NCI-H2227 (cell line): ENCODE results near the gene KRTAP19-5.
"Not testable (repeated sequence)": the region's sequence is repeated elsewhere in the genome, so short reads cannot be mapped to it uniquely, and the experiment has no call there.

Experiments used
- DNase-seq: peaks from one replicate; lab custom pipeline; 2025; ENCODE audit not compliant: unreplicated experiment; lab: John Stamatoyannopoulos, UW

Gene KRTAP19-5

GRCh38 chr21:30502041-30502440, at the start of gene KRTAP19-5:
Gene KRTAP19-5 (minus strand): TSS chr21:30502141. CDS start chr21:30502090, 51 bp downstream.
- DNase-seq: no peak

GRCh38 chr21:30541764-30542163, 39.8 kb upstream of the KRTAP19-5 start, which contains the start of gene KRTAP19-6:
Gene KRTAP19-6 (minus strand): TSS chr21:30541864. CDS start chr21:30541833, 31 bp downstream.
- DNase-seq: no peak

DNA sequence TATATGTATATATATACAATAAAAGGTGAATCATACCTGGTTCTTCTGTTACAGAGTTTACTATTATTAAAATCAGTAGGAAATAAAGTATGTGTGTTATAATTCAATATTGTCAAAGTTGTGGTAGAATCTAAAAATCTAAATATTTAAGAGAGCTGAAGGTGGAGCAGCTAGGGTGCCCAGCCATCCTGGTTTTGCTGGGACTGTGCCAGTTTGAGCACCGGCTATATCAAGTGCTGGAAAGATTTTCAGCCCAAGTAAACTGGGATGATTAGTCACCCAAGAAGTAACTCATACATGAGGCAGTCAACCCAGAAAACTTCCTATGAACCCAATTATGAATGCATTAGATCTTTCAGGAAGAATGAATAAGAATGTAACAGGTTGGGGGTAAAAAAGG, 16.9 kb upstream of the KRTAP19-5 start:
- DNase-seq: no peak

DNA sequence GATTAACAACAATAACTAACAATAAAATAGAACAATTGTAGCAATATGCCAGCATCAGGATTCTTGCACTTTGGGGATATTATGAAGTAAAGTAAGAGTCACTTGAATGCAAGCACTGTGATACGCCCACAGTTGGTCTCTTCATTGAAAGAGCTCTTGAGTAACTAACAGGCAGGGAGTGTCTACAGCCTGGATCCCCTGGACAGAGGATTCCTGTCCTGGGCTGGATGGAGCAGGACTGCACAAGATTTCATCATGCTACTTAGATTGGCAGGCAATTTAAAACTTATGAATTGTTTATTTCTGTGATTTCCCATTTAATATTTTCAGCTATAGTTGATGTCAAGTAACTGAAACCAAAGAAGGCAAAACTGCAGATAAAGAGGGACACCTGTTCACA, 13.7 kb upstream of the KRTAP19-5 start:
- DNase-seq: no peak

- DNase-seq: not testable (repeated sequence)
Observed at GRCh38 chr21:30505621-30506205, 3.8 kb upstream of the KRTAP19-5 start.

DNA sequence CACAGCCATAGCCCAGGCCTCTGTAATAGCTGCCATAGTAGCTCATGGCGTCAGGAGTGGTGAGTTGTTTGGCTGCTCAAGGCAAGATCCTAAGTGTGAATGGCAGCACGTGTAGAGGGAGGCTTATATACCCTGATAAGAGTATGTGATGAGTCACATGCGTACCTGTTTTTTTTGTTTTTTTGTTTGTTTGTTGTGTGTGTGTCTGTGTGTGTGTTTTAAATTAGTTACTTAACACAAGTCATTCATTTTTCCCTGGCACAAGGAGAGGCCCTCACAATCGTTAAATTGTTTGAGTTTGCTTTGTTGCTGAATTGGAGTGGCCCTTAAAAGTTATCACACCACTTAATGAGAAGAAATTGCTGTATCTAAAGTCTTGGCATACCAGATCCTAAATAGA, 4.9 kb downstream of the KRTAP19-5 start, which contains the start of gene KRTAP19-4:
TSS of gene KRTAP19-4 (minus strand) at position 101 of the 400 bp plus-strand sequence. CDS start at position 46, 55 bp downstream.
- DNase-seq: no peak

DNA sequence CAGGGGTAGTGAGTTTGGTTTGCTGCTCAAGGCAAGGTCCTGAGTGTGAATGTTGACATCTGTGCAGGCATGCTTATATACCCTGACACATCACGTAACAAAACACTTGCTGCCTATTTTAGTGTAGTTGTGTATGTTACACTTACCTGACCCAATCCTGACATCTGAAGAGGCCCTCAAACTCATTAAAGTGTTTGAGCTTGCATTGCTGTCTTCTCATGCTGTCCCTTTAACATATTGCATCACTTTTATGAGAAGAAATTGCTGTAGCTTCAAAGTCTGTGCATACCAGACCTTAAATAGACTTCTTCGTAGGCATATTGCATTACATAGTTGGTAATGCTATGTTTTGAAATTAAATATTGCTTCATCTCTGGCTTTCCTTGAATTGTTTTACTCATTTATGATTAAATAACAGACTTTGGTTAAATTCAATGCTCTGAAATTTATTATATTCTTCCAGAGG, 9.9 kb downstream of the KRTAP19-5 start, which contains the start of gene KRTAP19-3:
TSS of gene KRTAP19-3 (minus strand) at position 51 of the 466 bp plus-strand sequence. CDS start 56 bp downstream, outside the sequence.
- DNase-seq: no peak

DNA sequence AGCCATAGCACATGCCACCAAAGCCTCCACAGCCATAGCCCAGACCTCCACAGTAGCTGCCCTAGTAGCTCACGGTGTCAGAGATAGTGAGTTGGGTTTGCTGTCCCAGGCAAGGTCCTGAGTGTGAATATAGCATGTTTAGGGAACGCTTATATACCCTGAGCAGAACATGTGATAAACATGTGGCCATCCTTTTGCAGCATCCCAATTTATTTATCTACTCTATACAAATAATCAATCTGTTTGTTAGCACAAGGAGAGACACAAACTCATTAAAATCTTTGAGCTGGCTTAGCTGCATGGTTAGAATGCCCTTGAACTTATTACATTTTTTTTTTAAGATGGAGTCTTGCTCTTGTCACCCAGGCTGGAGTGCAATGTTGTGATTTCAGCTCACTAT, 14.6 kb downstream of the KRTAP19-5 start, which contains the start of gene KRTAP19-2:
TSS of gene KRTAP19-2 (minus strand) at position 101 of the 400 bp plus-strand sequence. CDS start at position 13, 88 bp downstream.
- no peak for DNase-seq

DNA sequence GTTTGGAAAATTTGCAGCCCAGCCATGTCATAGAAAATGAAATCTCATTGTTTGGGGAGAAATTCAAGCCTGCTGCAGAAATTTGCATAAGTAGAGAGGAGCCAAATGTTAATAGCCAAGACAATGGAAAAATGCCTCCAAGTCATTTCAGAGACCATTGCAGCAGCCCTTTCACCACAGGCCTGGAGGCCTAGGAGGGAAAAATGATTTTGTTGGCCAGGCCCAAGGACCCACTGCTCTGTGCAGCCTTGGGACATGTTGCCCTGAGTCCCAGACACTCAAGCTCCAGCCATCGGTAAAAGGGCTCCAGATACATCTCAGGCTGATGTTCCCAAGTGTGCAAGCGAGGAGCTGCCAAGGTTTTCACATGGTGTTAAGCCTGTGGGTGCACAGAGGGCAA, 15.8 kb downstream of the KRTAP19-5 start:
- no peak for DNase-seq

DNA sequence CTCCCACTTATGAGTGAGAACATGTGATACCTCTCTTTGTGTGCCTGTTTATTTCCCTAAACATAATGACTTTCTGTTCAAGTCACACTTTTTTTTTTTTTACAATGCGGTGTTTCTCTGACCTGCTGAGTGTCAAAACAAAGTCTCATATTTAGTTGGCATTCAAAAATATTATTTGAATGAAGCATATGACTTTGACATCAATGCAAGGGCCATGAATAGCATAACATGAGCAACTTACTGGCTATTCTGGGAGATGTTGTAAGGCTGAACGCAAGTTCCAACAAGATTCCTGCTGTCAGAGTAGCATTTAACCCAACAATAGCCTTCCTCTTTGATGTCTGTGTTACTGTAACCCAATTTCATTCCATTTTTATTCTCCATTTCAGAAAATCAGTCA, 19.8 kb downstream of the KRTAP19-5 start:
- no peak for DNase-seq

DNA sequence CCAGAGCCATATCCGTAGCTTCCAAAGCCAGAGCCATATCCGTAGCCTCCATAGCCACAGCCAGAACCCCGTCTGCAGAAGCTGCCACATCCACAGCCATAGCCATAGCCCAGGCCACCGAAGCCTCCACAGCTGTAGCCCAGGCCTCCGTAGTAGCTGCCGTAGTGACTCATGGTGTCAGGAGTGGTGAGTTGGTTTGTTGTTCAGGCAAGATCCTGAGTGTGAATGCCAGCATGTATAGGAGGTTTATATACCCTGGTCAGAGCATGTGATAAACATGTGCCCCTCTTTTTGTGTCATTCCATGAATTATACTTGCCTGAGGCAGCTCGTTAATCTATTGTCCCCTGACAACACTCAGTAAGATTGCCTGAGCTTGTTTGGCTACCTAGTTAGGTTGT, 21.8 kb downstream of the KRTAP19-5 start, which contains the start of gene KRTAP19-1:
TSS of gene KRTAP19-1 (minus strand) at position 223 of the 400 bp plus-strand sequence. CDS start at position 173, 50 bp downstream.
- DNase-seq: no peak

DNA sequence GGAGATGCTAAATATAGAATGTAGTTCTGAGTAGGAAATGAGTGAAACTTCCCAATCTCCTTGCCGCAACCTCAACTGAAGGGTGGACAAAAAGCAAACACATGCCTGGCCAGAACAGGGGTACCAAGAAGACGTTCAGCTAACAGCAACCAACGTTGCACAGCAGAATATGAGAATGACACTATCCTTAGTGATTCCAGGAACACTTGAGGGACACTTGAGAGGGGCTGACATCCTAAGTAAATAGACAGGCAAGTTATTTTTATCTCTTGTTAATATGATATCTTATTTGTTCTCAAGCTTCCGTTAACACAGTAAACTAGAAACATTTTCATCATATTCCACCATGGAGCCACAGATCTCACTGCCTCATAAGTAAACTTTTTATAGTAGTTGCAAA, 22.7 kb downstream of the KRTAP19-5 start:
- no peak for DNase-seq

DNA sequence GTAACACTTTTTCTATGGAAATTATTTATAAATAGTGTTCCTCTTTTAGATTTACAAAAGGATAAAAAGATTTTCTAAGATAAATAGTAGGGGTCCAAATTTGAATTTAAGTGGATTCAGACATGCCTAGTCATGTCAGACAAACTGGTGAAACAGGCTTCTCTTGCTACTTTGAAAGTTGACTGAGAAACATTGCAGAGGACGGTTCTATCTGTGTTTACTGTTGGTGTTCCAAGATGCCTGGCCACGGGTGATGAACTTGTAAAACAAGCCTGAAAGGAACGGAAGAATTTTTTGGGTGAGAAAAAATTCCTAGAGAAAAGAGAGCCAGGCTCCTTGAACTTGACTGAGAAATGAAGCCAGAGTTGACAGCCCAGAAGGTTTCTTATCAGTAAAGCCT, 23.9 kb downstream of the KRTAP19-5 start:
- no peak for DNase-seq

DNA sequence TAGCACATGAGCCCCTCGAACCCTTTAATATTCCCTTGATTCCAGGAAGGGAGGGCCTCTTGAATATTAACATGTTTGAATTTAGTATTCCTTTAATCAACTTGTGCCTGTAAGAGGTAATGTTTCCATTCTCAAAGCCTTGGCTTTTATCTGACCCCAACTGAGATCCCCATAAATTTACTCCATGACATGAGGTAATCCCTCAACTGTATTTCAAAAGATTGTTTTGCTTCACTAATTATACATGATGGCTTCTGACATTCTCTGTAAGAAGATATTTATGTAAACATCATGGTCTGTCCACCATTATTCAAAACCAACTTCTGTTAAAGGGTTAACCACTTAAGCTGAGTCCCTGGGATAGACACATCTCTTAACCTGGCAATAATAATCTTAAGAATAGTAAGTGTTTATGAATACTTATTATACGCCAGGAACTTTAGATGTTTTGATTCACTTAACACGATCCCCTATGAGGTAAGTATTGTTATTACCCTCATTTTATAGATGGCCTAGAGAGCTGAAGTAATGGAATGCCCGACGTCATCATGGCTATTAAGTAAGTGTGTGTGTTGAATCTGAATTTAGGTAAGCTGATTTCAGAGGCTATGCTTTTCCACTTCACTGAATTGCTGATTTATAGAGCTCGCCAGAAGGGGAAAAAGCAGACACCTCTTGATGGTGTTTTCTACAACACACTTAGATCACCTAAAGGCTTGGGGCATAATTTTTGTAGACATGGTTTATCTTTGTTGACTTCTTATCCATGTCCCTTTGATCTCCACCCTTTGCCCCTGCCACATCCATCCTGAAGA, 32.8 kb downstream of the KRTAP19-5 start:
- DNase-seq: no peak

DNA sequence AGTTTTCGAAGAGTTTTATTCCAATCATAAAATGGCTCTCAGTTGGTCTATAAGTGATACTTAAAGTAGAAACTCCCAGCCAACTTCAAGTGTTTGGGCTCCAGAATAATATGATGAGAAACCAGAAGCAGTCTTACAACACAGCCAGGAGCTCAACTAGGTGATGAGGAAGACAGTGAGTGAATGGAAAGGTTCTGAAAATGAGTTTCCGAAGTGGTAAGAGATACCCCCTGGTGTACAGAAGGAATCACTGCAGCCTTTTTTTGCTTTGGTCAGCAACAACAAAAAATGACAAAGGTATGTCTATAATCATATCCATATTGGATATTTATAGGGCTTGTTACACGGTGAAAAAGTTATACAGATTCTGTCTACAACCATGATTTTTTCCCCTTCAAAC, 38.2 kb downstream of the KRTAP19-5 start:
- DNase-seq: no peak
